GM18867 (cell line): ENCODE data around the gene HAGH.

Experiments
- ATAC-seq: cut with Tn5 transposase; IDR thresholded peaks from one replicate; pipeline ENCODE4 v1.9.1; 2021; ENCODE audit warnings: mild to moderate bottlenecking, moderate library complexity; ENCODE audit not compliant: unreplicated experiment

Gene HAGH

GRCh38 chr16:1765826-1766225 lies 60.8 kb downstream of the HAGH start:
- ATAC-seq = no peak

- no peak for ATAC-seq
These were observed 61.7 kb downstream of the HAGH start for GRCh38 chr16:1764971-1765370.

- no peak for ATAC-seq
These were observed 62.8 kb downstream of the HAGH start for GRCh38 chr16:1763521-1764511.

- ATAC-seq = no peak
These were observed 63.6 kb downstream of the HAGH start for GRCh38 chr16:1762879-1763520.

GRCh38 chr16:1762196-1762878 lies 64.3 kb downstream of the HAGH start:
- no peak for ATAC-seq

- ATAC-seq = no peak
These were observed 64.9 kb downstream of the HAGH start for GRCh38 chr16:1761751-1762150.

- no peak for ATAC-seq
These were observed 65.7 kb downstream of the HAGH start for GRCh38 chr16:1760911-1761310.

GRCh38 chr16:1759511-1759910 lies 67.1 kb downstream of the HAGH start:
- no peak for ATAC-seq

- no peak for ATAC-seq
These were observed 67.7 kb downstream of the HAGH start for GRCh38 chr16:1758923-1759322.

- no peak for ATAC-seq
These were observed 68.7 kb downstream of the HAGH start for GRCh38 chr16:1757714-1758461.
